Muscle of back (tissue), 11 donors: Measurements from ENCODE around the gene IGLL1. TPM values are rescaled to one million over a fixed set of nuclear protein-coding genes. Genes with fewer than 3 reads are reported as not detected.

Experiments
- DNase-seq, 3 donors: peaks; one replicate each; pipeline versions ENCODE4 v3.0.0 to v3.0.0-alpha.2; 2013
- polyA plus RNA-seq, 10 donors: library from polyadenylated mRNA; unstranded; fragments of 120-200 nt; gene quantifications; one replicate each; pipeline ENCODE4 v1.2.1, GENCODE V29; 2013; ENCODE audit not compliant: insufficient read length in 10 of 10

IGLL1 gene
- polyA plus RNA-seq, 10 donors, result 0.23 to 0.95 (median 0.84) TPM; not detected in 1

GRCh38 chr22:23529166-23530103 lies 50.7 kb downstream of the IGLL1 start:
- no peak for DNase-seq

GRCh38 chr22:23527971-23528740 lies 51.9 kb downstream of the IGLL1 start:
- DNase-seq, result no peak

GRCh38 chr22:23526596-23527316 lies 53.3 kb downstream of the IGLL1 start:
- DNase-seq, result no peak

- DNase-seq, result no peak
These were observed 54.6 kb downstream of the IGLL1 start for GRCh38 chr22:23525510-23525909.

GRCh38 chr22:23524226-23524625 lies 55.9 kb downstream of the IGLL1 start:
- DNase-seq, result no peak

- no peak for DNase-seq
These were observed 56.4 kb downstream of the IGLL1 start for GRCh38 chr22:23523713-23524112.

Other genes starting within 250 kb of the IGLL1 start
- 1 to 10 TPM in 1 of 10 donors, under 1 TPM in 8, not detected in 1; 0.33 to 1.7 (median 0.46) TPM for gene DRICH1, start 52.0 kb upstream of the IGLL1 start, polyA plus RNA-seq
- 1 to 10 TPM in 9 of 10 donors, under 1 TPM in 1; 0.36 to 2.4 (median 1.6) TPM for gene RGL4, start 110.7 kb upstream of the IGLL1 start, polyA plus RNA-seq
- gene ZNF70, start 170.8 kb upstream of the IGLL1 start, polyA plus RNA-seq, result 1 to 10 TPM; 4.0 to 6.2 (median 5.1) TPM
- 1 to 10 TPM in 4 of 10 donors, under 1 TPM in 5, not detected in 1; 0.26 to 1.4 (median 0.84) TPM for gene VPREB3, start 174.1 kb upstream of the IGLL1 start, polyA plus RNA-seq
- under 1 TPM in 9 of 10 donors, not detected in 1; 0.14 to 0.61 (median 0.33) TPM for gene C22orf15, start 182.7 kb upstream of the IGLL1 start, polyA plus RNA-seq
- 10 to 100 TPM; 35.5 to 74.9 (median 50.2) TPM for gene CHCHD10, start 187.7 kb upstream of the IGLL1 start, polyA plus RNA-seq
- 10 to 100 TPM in 4 of 10 donors, 1 to 10 TPM in 6; 6.2 to 18.2 (median 8.7) TPM for gene MMP11, start 192.6 kb upstream of the IGLL1 start, polyA plus RNA-seq
- gene SMARCB1, start 206.7 kb upstream of the IGLL1 start, polyA plus RNA-seq, result 100 to 1,000 TPM in 1 of 10 donors, 10 to 100 TPM in 9; 57.5 to 111 (median 74.6) TPM